DMS114 treated with DMSO at 0.1 percent for 48 hours (cell line): ENCODE data around the gene NDUFAF5.
A peak's percentile ranks its signal among the peaks of the same experiment; 100 is the strongest.
"Not testable (repeated sequence)": the region's sequence is repeated elsewhere in the genome, so short reads cannot be mapped to it uniquely, and the experiment has no call there.

Experiments used
- DNase-seq: peaks from one replicate; lab custom pipeline; 2025; ENCODE audit not compliant: unreplicated experiment; lab: John Stamatoyannopoulos, UW

The NDUFAF5 gene, protein sequence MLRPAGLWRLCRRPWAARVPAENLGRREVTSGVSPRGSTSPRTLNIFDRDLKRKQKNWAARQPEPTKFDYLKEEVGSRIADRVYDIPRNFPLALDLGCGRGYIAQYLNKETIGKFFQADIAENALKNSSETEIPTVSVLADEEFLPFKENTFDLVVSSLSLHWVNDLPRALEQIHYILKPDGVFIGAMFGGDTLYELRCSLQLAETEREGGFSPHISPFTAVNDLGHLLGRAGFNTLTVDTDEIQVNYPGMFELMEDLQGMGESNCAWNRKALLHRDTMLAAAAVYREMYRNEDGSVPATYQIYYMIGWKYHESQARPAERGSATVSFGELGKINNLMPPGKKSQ

DNA sequence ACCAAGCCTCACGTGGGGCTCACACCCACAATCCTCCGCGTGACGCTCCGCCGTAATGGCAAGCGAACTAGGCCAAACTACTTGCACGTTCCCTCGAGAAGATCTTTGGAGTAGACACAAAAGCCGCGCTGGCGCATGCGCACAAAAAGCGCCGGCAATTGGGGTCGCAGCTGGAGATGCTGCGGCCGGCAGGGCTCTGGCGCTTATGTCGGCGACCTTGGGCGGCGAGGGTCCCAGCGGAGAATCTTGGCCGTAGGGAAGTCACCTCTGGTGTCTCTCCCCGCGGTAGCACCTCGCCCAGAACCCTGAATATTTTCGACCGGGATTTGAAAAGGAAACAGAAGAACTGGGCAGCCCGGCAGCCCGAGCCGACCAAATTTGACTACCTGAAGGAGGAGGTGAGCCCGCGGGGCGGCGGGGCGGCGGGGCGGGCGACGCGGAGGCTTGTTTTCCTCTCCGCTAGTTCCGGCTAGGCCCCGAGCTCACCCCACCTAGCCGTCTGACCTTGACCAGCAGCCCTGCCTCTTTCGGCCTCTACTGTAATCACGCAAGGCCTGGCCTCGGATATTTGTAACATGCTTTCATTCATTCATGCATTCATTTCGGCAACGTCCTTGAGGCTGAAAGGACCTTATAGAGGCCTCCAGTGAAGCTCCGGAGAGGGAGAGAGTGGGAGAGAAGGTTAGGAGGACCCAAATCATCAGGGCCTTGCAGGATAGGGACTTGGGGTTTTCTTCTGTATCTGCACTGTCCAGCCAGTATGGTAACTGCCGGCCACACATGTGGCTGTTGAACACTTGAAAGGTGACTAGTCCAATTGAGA lies at the start of gene NDUFAF5, which contains the start of gene ESF1:
Gene NDUFAF5, plus strand, starts transcription at position 136 of the 823 bp plus-strand sequence. Its CDS starts 41 bp downstream, at position 177.
Gene ESF1, minus strand, starts transcription at position 27 of the 823 bp plus-strand sequence. CDS start 1,779 bp downstream, outside the sequence.
- peak; percentile 89 for DNase-seq

DNA sequence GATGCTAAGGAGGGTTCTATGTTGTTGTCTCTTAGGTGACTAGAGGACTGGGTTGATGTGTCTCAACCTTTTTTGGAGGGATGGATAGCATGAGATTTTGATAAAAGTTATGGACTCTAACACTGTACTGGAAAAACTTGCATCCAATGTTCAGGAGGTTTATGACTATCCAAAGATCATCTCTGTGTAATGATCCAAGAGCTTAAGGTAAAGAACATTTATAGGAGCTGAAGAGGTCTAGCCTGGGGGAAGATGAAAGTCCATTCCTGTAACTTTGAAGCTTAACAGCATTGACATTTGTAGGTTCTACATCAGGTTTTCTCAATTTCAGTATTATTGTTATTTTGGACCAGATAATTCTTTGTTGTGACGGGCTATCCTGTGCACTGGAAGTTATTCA lies 49.0 kb upstream of the NDUFAF5 start:
- DNase-seq: no peak

DNA sequence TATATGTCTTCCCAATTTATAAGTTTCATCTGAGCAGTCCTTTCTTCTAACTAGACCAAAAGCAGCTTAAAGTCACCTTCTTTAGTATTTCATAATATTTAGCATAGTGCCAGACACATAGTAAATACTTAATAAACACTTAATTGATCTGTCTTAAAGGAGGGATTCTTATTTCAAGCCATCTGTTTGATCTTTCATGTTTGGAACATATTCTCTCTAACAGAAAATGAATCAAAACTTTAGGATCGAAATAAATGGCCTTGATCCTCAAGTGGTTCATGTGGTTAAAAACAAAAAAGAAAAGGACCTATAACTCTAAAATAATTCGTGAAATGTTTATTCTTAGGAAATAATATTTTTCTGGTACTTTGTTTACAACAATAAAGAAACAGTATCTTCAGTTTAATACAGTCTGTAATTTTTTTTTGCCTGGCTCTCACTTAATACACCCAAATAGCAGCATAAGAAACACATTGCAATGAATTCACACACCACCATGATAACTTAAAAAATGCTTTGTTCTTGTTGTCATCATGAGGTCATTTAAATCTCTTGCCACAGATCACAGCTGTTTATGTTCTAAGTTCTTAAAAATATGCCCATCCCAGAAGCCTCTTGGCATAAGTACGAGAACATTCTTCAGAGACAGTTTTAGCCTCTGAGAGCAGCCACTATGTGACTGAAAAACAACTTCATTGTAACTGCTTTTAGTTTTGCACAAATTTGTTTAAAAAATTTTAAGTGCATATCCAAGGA lies 48.2 kb upstream of the NDUFAF5 start:
- no peak for DNase-seq

DNA sequence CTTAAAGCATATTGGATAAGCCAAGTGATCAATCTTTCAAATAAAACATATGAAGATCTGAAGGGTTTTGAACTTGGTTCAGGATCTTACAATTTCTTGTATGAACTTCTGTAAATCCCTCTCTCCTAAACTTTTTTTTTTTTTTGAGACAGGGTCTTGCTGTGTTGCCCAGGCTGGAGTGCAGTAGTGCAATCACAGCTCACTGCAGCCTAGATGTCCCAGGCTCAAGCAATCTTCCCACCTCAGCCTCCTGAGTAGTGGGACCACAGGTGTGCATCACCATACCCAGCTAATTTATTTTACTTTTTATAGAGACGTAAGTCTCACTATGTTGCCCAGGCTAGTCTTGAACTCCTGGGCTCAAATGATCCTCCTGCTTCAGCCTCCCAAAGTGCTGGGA lies 46.6 kb upstream of the NDUFAF5 start:
- DNase-seq: not testable (repeated sequence)

DNA sequence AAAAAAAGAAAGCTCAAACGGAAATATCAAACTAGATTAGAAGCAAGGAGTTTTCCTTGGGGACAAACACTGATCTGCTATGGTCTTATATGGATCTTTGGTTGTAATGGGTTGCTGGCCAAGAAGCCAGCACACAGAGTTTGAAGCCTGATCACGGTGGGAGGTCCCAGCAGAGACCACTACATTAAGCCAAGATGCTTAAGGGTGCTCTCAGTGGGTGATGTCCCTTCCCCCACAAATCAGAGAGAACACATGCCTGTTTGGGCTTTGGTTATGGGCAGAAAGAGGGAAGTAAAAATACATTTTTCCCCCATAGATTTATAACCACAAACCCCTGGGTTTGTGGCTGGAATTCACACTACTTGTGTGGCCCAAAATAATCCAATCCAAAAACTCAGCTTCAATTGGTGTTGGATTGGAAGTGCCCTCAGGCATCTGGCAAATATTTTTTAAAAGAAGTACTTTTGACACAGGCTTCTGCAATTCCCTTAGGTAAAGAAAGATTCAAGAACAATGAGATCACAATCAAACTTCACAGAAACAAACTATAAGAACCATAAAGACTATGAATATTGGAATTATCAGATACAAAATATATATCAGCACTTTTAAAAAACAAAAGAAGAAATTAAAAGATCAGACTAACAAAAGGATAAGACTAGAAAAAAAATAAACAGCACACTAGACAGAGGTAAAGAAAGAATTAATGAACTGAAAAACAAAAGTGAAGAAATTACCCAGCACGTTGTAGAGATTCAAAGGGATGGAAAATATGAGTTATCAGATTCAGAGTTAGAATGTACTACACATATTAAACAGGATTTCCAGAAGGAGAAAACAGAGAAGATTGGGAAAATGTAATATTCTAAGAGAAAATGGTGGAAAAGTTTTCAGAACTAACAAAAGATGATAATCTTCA lies 44.8 kb upstream of the NDUFAF5 start:
- no peak for DNase-seq

DNA sequence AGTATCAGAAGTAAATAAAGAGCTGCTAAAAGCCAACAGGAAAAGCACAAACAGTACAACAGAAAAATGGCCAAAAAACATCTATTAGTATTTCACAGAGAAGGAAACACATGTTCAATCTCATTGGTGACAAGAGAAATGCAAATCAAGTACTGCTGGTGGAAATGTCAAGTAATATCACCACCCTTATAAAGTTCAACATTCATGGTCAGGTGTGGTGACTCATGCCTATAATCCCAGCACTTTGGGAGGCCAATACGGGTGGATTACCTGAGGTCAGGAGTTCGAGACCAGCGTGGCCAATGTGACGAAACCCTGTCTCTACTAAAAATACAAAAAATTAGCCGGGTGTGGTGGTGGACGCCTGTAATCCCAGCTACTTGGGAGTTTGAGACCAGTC lies 42.9 kb upstream of the NDUFAF5 start:
- no peak for DNase-seq

DNA sequence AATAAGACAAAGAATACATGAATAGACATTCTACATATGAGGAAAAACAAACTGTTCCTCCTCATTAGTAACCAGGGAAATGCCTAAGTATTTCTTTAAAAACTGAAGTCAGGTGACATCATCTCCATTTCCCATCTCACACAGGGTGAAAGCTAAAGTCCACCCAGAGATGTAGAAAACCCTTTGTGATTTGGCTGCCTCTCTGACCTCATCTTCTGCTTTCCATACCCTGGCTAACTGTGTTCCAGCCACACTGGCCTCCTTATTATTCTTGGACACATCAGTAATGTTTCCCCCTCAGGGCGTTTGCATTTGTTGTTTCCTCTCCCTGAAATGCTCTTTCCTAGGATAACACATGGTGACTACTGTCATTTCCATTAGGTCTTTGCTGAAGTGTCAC lies 40.5 kb upstream of the NDUFAF5 start:
- DNase-seq: no peak

DNA sequence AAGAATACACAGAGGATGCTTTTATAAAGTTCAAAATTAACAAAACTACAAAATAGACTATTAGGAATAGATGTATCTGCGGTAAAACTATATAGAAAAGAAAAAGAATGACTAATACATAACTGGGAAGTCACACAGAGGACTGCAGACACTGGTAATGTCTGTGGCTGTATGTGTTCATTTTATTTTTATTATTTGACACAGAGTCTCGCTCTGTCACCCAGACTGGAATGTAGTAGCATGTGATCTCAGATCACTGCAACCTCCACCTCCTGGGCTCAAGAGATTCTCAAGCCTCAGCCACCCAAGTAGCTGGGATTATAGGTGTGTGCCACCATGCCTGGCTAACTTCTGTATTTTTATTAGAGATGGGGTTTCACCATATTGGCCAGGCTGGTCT lies 39.0 kb upstream of the NDUFAF5 start:
- DNase-seq: no peak

DNA sequence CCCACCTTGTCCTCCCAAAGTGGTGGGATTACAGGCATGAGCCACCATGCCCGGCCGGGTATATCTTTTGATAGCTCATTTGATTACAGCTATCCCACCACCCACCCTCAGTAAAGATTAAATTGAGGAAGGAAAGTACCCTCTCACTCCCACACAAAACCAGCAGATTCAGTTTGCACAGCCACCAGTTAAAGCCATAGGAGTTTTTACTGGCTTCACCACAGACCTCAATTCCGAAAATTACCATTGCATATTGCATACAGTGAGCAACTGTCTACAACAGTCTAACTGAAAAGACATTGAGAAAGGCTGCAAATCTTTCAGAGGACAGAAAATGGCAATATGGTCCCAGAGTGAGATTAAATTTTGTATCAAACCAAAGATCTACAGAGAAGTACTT lies 35.0 kb upstream of the NDUFAF5 start:
- DNase-seq: no peak

DNA sequence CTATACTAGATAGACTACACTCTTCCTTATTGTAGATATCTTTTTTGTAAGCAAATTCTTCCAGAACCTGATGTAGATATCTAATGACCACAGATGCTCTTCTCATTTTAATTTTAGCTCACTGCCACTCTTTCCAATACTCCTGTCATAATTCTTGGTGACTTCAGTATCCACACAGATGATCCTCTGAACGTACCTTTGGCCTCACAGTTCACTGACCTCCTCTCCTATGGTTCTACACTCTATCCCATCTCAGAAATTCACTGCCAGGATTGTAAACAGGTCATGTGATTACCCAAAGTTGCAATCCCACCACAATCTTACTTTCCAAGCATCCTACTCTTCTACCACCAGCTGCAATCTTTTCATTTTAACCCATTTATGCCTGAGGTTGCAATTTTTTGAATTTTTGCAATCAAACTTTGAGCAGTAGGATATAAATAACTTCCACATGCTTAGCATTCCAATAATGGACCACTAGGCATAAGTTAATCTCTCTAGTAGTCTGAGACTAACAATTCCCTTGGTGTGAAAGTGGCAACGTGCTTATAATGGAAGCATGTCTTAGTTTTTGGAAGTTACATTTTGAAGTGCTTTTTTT lies 31.3 kb upstream of the NDUFAF5 start:
- DNase-seq: no peak

DNA sequence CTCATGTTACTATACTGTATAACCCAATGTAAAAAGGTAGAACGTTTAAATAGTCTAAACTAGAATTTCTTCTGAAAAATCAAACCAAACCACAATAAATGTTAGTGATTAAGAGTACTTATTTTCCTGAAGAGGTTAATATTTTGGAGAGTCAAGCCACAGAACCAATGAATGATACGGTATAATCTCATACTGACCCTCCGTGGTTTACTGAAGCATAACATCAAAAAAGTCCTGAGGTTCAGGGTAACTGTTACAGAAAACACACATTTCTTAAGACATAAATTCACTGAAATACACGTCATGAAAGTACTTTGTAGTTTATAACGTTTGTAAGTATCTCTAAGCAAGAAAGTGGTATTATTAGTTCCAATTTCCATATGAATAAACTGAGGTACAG lies 29.0 kb upstream of the NDUFAF5 start:
- DNase-seq: no peak

DNA sequence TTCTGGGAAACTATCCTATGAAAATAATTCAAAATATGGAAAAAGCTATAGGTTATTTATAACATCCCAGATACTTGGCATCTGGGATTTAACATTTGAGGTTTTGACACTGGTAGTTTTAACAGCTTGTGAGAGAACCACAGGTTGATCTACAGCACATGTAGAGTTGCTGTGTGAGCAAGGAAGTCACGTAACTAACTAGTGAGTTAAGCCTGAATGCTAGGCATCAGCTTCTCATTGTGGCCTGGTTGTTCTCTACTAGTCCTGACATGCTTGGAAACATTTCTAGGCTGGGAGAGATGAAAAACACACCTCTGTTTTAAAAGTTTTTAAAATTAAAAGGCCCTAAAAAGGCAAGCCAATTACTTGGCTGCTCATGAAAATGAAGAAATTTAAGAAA lies 28.3 kb upstream of the NDUFAF5 start:
- no peak for DNase-seq

DNA sequence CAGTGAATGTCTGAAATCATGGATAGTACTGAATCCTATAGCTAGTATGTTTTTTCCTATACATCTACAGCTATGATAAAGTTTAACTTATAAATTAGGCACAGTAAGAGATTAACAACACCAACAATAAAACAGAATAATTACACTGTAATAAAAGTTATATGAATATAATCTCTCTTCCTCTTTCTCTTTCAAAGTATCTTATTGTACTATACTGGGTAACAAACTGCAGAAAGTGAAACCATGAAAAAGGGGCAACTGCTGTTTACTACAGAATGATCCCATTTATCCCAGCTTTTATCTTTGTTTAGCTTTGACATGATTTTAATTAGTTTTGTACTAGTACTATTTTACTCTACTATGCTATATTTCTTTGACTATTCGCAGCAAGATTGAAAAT lies 25.9 kb upstream of the NDUFAF5 start:
- no peak for DNase-seq

DNA sequence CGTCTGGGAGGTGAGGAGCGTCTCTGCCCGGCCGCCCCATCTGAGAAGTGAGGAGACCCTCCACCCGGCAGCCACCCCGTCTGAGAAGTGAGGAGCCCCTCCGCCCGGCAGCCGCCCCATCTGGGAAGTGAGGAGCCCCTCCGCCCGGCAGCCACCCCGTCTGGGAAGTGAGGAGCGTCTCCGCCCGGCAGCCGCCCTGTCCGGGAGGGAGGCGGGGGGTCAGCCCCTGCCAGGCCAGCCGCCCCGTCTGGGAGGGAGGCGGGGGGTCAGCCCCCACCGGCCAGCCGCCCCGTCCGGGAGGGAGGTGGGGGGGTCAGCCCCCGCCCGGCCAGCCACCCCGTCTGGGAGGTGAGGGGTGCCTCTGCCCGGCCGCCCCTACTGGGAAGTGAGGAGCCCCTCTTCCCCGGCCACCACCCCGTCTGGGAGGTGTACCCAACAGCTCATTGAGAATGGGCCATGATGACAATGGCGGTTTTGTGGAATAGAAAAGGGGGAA lies 24.3 kb upstream of the NDUFAF5 start:
- DNase-seq: not testable (repeated sequence)

DNA sequence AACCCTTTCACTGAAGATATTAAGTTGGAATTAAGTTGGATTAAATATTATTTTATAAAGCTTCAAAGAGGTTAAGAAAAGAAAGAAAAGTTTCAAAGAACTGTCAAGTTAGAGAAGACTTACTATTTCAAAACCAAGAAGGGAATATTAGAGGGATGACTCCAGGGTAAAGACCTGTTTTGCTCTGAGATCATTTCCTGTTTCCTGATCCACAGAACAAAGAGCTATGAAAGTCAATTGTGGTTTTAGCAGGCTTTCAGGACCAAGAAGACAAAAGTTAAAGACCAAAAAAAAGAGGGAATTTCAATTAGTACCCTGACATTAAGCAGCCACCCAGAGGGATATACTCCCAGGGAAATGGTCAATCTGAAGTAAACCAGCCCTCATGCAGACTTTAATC lies 19.5 kb upstream of the NDUFAF5 start:
- DNase-seq: no peak

DNA sequence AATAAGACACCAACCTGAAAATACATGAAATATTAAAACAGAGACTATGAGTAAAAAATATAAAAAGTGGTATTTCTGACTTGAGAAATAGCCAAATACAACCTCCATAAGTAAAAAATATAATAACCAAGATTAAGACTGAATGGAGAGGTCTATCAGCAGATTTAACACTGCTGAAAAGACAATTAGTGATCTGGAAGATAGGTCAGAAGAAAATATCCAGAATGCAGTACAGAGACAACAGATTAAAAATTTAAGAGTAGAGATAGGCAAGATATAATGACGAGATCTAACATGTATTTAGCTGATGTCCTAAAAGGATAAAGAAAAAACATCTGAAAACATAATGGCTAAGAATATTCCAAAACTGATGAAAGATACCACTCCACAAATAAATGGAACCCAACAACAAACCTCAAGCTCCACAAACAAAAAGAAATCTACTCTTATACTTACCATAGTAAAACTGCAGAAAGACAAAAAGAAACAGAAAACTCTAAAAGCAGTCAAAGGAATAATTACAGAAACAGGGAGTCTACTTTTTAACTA lies 18.9 kb upstream of the NDUFAF5 start:
- no peak for DNase-seq

DNA sequence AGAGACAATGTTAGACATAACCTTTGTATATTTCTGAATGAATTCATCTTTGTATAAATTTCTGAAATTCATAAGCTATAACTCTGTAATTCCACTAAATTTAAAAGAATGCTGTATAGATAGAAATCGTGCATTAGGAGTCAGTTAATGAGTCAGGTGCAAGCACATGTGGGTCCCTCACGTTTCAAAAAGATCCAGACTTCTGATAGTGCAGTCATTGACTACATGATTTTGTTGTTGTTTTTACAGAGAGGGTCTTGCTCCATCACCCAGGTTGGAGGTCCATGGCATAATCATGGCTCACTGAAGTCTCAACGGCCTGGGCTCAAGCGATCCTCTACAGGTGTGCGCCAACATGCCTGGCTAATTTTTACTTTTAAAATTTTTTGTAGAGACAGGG lies 14.7 kb upstream of the NDUFAF5 start:
- DNase-seq: no peak

DNA sequence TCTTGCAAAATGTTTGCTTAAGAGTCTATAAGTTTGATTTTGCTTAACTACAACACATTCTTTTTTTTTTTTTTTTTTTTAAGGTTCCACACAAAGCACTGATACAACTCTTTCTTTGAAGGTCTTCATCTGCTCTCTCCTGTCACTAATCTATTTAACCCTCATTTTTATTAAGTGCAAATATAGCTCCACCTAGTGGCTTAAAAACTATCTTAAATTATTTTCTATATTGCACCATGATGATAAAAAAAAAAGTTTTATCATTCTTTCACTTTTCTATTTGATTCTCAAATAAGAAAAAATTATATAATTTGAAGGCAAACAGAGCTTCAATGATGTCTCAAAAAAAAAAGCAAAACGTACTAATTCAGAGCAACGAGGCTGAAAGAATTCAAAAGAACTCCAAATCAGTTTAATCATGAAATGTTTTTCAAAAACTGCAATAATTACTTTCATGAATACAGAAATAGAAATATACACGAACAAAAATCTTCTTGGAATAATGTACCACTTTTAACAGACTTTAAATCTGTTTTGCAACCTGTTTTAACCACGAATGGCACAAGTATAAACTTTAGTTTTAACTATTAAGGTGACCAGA lies 12.9 kb upstream of the NDUFAF5 start:
- DNase-seq: peak; percentile 16

DNA sequence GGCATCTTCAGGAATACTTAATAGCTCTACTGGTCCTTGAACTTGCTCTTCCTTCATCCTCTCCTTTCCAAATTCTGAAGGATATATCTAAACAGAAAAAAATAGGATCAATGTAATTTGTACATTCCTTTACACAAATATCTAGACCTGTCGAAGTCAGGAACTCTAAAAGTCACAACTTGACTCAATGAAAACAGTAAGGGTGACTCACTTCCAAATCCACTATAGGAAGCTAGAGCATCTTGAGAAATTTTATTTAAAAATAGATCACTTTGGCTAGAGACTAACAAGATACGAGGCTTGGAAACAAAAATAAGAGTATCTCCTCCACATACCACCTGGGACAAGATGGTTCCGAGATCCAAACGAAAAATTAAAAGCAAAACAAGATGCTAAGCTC lies 12.3 kb upstream of the NDUFAF5 start:
- DNase-seq: no peak
